Activated CD4-positive, alpha-beta T cell treated with anti-CD3 and anti-CD28 coated beads, Interleukin-2, amount 10 ng/mL, durations not matched to agents 7 days and 5 days (primary cell): ENCODE data around the gene RAP1GAP2. TPM values are rescaled to one million over a fixed set of nuclear protein-coding genes. Genes with fewer than 3 reads are reported as not detected.

Experiments
- CTCF ChIA-PET: fragments of 350-600 bp; sonication (Branson Sonifier 250); formaldehyde crosslinking; loops from one replicate; lab custom pipeline; 2021; ENCODE audit warnings: antibody characterized with exemption; lab: Charles Lee
- POLR2A ChIA-PET: fragments of 350-600 bp; sonication (Branson Sonifier 250); formaldehyde crosslinking; loops from one replicate; lab custom pipeline; 2021; ENCODE audit warnings: antibody characterized with exemption; lab: Charles Lee
- DNase-seq: peaks from one replicate; pipeline ENCODE4 v3.0.0-alpha.2; 2020
- H3K27ac Mint-ChIP-seq: one replicate; pipeline ENCODE4 v1.8.0; 2021; ENCODE audit warnings: mild to moderate bottlenecking, moderate library complexity, mixed read lengths
- H3K27me3 Mint-ChIP-seq: one replicate; pipeline ENCODE4 v1.8.0; 2021; ENCODE audit warnings: mixed read lengths
- H3K36me3 Mint-ChIP-seq: one replicate; pipeline ENCODE4 v1.8.0; 2021; ENCODE audit warnings: low read depth, mixed read lengths
- H3K4me1 Mint-ChIP-seq: one replicate; pipeline ENCODE4 v1.8.0; 2021; ENCODE audit warnings: mixed read lengths
- H3K4me3 Mint-ChIP-seq: one replicate; pipeline ENCODE4 v1.8.0; 2021; ENCODE audit warnings: mild to moderate bottlenecking, moderate library complexity, mixed read lengths
- H3K9me3 Mint-ChIP-seq: one replicate; pipeline ENCODE4 v1.8.0; 2021; ENCODE audit warnings: mixed read lengths
- total RNA-seq, 2 experiments: library from RNA; stranded (reverse); gene quantifications; one replicate each; pipeline ENCODE4 v1.2.3, GENCODE V29; 2021

Gene RAP1GAP2
- total RNA-seq, 2 experiments from 2014 or later = 27.8 to 37.3 TPM

DNA sequence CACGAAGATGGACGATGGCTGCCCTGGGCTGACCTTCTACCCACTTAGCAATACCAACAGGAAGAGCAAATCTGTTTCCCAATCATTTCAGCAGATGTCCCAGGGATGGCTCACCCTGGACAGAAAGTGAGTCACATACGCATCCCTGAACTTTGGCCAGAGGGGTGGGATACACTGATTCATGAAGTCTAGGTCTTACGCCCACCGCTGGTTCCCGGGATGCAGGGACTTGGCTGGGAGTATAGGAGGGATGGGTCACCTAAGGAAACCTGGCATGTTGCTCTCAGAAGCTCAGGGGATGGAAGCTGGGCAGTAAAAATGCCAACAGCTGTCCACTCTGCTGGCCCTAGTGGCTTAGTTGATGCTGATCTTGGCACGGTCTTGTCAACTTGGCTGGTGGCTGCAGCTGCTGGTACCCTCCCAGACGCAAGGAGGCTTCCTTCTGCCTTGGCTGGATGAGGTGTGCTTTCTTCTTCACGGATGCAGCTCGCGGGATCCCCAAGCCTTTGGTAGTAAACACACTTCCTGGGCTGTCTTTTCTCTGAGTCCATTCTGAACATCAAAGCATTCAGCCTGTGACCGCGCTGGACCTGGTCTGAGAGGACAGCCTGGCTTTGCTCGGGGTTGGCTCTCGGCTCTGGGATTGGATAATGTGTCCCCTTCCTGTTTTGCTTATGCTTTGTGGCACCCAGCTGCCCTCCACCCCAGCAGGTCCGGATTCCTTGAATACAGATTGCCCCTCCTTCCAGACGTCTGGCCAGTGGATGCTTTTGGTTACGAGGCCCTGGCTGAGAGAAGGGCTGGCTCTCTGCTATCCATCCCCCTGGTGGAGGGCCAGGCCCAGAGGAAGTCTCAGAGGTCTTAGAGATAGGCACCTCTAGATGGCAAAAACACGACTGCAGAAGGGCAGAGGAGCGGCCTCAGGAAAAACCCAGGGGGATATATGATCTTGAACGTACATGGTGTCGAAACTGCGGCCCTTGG is 71.5 kb downstream of the RAP1GAP2 start:
- DNase-seq = no peak
- POLR2A ChIA-PET = no interaction called here
- Mint-ChIP-seq H3K4me3 (no peak overlapping the region), H3K4me1 (no peaks in the 10 kb centered on the region), H3K9me3 (no peaks in the 10 kb centered on the region), H3K36me3 (no peaks in the 10 kb centered on the region), H3K27me3 (no peaks in the 10 kb centered on the region), H3K27ac (no peak overlapping the region)
- CTCF ChIA-PET = interaction anchor here (1.3 kb wide), 1 partner anchor 30 kb away, joined by 4 read pairs; no protein-coding TSS in a partner anchor

DNA sequence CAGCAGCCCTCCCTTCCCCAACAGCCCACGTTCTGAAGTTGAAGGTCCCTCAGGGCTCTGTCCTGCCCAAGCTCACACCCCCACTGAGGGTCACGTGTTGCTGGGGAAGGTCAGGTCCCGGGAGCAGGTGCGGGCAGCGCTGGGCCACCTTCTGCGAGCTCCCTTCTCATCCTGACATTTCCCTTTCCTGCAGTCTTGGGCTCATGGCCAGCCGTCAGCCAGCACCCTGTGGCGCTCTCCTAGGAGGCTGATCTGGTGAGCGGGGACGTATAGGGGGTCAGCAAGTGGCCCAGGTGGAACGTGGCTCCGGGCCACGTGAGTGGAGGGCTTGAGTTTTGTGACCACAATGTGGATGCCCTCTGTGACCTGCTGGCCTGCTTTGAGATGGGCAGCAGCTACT is 73.4 kb downstream of the RAP1GAP2 start:
- H3K36me3 Mint-ChIP-seq = no peaks in the 10 kb centered on the region
- H3K27me3 Mint-ChIP-seq = no peaks in the 10 kb centered on the region
- CTCF ChIA-PET = no interaction called here
- H3K9me3 Mint-ChIP-seq = no peaks in the 10 kb centered on the region
- H3K4me3 Mint-ChIP-seq = no peak overlapping the region
- H3K4me1 Mint-ChIP-seq = no peaks in the 10 kb centered on the region
- no peak for DNase-seq
- POLR2A ChIA-PET = no interaction called here
- H3K27ac Mint-ChIP-seq = no peak overlapping the region

DNA sequence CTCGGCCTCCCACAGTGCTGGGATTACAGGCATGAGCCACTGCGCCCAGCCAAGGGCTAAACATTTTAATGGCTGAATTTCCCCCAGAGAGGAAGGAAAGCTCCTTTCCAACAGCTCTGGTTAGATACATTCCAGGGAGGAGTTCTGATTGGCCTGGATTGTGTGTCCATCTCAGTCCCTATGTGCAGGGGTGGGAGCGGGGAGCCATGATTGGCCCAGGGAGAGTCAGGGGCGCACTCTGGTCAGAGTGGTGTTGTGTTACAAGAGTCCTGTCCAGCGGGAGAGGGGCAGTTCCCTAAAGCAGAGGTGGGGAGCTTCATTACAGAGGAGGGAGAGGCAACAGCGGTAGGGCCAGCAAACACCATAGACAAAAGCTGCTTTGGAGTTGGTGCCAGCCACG is 75.0 kb downstream of the RAP1GAP2 start:
- ChIA-PET POLR2A (no interaction called here), CTCF (no interaction called here)
- H3K9me3 Mint-ChIP-seq = no peaks in the 10 kb centered on the region
- DNase-seq = no peak
- no peaks in the 10 kb centered on the region for H3K27me3 Mint-ChIP-seq
- H3K27ac Mint-ChIP-seq = no peak overlapping the region
- no peaks in the 10 kb centered on the region for H3K4me1 Mint-ChIP-seq
- no peaks in the 10 kb centered on the region for H3K36me3 Mint-ChIP-seq
- H3K4me3 Mint-ChIP-seq = no peak overlapping the region

DNA sequence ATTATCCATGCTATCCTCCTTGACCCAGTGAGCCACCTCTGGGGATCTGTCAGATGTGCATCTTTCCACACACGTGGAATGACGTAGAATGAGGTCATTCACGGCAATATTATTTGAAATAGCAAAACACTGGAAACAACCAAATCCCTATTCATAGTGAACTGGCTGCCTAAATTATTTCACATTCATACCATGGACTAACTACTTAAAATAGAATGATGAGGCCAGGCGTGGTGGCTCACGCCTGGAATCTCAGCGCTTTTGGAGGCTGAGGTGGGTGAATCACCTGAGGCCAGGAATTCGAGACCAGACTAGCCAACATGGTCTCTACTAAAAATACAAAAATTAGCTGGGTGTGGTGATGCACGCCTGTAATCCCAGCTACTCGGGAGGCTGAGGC is 75.5 kb downstream of the RAP1GAP2 start:
- no peak overlapping the region for H3K4me3 Mint-ChIP-seq
- H3K27me3 Mint-ChIP-seq = no peaks in the 10 kb centered on the region
- no peak overlapping the region for H3K27ac Mint-ChIP-seq
- no peaks in the 10 kb centered on the region for H3K9me3 Mint-ChIP-seq
- DNase-seq = no peak
- H3K36me3 Mint-ChIP-seq = no peaks in the 10 kb centered on the region
- ChIA-PET CTCF (no interaction called here), POLR2A (no interaction called here)
- H3K4me1 Mint-ChIP-seq = no peaks in the 10 kb centered on the region

DNA sequence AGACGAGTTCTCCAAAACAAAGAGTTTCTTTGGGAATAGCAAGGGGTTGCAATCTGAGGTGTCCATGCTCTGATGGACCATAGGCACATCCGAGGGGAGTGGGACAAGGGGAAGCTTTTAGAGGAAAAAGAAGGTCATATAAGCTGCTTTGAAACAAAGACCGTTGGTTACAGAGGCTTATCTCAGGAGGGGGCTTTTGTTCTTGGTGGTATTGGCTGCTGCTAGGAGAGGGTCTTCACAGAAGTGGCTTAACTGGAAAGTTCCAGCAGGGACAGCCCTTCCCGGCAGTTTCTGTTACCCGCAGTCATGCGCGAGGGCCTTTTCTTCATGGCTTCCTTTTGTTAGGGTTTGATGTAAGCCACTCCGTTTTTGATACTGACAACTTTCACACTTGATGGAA is 76.0 kb downstream of the RAP1GAP2 start:
- ChIA-PET CTCF (no interaction called here), POLR2A (no interaction called here)
- Mint-ChIP-seq H3K4me1 (no peaks in the 10 kb centered on the region), H3K27ac (no peak overlapping the region), H3K36me3 (no peaks in the 10 kb centered on the region), H3K9me3 (no peaks in the 10 kb centered on the region), H3K27me3 (no peaks in the 10 kb centered on the region), H3K4me3 (no peak overlapping the region)
- DNase-seq = no peak

DNA sequence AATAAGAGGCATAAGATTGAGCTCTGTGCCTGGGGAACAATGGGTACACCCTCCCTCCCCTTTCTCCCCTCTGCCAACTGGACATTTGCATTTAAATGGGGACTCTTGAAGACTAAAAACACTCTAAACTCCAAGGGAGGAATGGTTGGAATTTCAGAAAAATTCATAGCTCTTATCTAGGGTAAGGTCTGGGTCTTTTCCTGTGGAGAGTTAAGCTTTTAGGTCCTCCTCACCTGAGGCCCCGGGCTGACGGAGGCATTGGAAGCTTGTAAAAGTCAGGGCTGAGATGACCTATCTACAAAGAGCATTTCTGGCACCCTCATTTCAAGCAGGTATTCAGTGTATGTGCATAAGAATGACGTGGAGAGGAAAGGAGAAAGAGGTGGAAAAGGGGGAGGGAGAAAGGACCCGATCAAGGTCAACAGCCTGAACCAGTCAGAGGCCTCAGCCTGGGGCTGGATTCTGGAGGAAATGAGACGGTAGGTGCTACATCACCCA is 78.0 kb downstream of the RAP1GAP2 start:
- Mint-ChIP-seq H3K9me3 (no peaks in the 10 kb centered on the region), H3K27ac (no peak overlapping the region), H3K4me1 (peaks cover 3% of the 10 kb centered on the region), H3K4me3 (no peak overlapping the region), H3K27me3 (no peaks in the 10 kb centered on the region), H3K36me3 (no peaks in the 10 kb centered on the region)
- ChIA-PET CTCF (no interaction called here), POLR2A (no interaction called here)
- DNase-seq = no peak

DNA sequence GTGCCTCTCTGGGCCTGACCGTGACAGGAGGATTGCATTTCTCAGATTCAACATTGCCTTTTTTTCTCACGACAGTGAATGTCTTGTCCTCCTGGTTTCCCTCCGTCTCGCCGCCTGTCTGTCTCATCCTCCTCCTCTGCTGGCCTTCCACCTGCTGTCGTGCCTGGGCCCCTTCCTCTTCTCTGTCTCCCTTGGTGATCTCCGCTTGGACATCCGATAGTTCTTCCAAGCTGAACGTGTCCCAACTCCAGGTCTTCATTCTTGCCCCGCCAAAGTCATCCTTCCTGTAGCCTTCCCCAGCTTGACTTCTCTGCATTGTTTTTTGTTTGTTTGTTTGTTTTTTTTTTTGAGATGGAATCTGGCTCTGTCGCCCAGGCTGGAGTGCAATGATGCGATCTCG is 79.4 kb downstream of the RAP1GAP2 start:
- Mint-ChIP-seq H3K36me3 (no peaks in the 10 kb centered on the region), H3K4me3 (no peak overlapping the region), H3K4me1 (peaks cover 7% of the 10 kb centered on the region), H3K27ac (no peak overlapping the region), H3K9me3 (no peaks in the 10 kb centered on the region), H3K27me3 (no peaks in the 10 kb centered on the region)
- POLR2A ChIA-PET = no interaction called here
- CTCF ChIA-PET = no interaction called here
- no peak for DNase-seq

DNA sequence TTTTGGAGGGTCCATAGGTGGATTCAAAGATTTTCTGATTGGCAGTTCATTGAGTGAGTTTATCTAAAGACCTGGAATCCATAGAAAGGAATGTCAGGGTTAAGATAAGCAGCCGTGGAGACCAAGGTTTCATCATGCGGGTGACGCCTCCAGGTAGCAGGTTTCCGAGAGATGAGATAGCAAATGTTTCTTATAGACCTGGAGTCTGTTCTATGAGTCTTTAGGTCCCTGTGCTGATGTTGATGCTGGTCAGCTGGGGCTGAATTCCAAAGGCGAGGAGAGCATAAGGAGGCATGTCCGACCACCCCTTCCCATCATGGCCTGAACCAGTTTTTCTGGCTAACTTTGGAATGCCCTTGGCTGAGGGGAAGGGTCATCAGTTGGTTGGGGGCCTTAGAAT is 80.2 kb downstream of the RAP1GAP2 start:
- Mint-ChIP-seq H3K4me1 (peaks cover 7% of the 10 kb centered on the region), H3K27me3 (no peaks in the 10 kb centered on the region), H3K4me3 (no peak overlapping the region), H3K9me3 (no peaks in the 10 kb centered on the region), H3K36me3 (no peaks in the 10 kb centered on the region), H3K27ac (no peak overlapping the region)
- DNase-seq = no peak
- POLR2A ChIA-PET = no interaction called here
- CTCF ChIA-PET = no interaction called here

DNA sequence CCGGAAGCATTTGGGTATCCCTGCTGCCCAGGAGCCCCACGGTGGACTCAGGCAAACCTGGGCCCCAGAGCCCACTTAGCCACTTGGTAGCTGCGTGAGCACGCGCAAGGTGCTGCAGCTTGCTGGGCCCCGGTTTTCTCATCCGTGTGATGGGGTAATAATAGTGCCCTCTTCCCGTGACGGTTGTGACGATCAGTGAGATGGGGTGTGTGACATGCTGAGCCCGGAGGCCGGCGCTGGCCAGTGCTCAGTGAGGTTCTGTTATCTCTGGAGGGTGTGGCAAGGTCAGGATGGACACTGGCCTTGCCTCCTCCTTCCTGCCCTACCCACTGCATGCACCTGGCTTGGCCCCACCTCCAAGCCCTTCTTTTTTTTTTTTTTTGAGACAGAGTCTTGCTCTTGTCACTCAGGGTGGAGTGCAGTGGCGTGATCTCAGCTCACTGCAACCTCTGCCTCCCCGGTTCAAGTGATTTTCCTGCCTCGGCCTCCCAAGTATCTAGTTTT is 82.6 kb downstream of the RAP1GAP2 start:
- POLR2A ChIA-PET = no interaction called here
- H3K27ac Mint-ChIP-seq = no peak overlapping the region
- H3K9me3 Mint-ChIP-seq = no peaks in the 10 kb centered on the region
- CTCF ChIA-PET = no interaction called here
- no peak overlapping the region for H3K4me3 Mint-ChIP-seq
- H3K27me3 Mint-ChIP-seq = no peaks in the 10 kb centered on the region
- no peak for DNase-seq
- H3K36me3 Mint-ChIP-seq = no peaks in the 10 kb centered on the region
- peaks cover 7% of the 10 kb centered on the region for H3K4me1 Mint-ChIP-seq

DNA sequence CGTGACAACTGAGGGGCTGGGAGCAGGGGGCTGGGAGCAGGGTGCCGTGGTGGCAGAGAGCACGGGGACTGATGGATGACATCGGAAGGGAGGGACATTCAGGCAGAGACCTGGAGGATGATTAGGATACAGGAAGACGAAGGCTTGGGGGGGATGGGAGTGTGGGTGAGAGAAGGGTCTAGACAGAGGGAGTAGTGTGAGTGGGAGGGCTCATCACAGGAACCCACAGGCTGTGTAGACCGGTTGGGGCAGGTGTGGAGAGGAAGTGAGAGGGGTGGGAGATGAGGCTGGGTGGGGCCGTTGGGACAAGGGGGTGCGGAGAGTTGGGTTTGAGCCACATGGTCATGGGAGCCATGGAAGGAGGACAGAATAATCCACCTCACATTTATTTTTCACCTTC is 83.8 kb downstream of the RAP1GAP2 start:
- no peaks in the 10 kb centered on the region for H3K9me3 Mint-ChIP-seq
- CTCF ChIA-PET = no interaction called here
- POLR2A ChIA-PET = no interaction called here
- DNase-seq = no peak
- no peaks in the 10 kb centered on the region for H3K27me3 Mint-ChIP-seq
- H3K4me1 Mint-ChIP-seq = peaks cover 7% of the 10 kb centered on the region
- H3K27ac Mint-ChIP-seq = no peak overlapping the region
- no peak overlapping the region for H3K4me3 Mint-ChIP-seq
- no peaks in the 10 kb centered on the region for H3K36me3 Mint-ChIP-seq

DNA sequence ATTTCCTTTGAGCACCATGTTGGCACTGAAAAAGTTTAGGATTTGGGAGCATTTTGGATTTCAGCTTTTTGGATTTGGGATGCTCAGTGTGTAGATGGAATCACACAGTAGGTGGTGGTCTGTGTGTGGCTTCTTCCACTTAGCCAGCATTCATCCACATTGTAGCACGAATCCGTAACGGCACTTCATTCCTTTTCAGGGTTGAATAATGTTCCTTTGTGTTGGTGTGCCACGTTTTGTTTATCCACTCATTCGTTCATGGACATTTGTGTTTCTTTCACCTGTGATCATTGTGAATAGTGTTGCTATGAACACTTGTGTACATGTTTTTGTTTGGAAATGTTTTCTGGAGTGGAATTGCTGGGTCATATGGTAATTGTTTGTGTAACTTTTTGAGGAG is 85.1 kb downstream of the RAP1GAP2 start:
- Mint-ChIP-seq H3K4me3 (no peak overlapping the region), H3K27ac (no peak overlapping the region), H3K4me1 (peaks cover 7% of the 10 kb centered on the region), H3K36me3 (no peaks in the 10 kb centered on the region), H3K27me3 (no peaks in the 10 kb centered on the region), H3K9me3 (no peaks in the 10 kb centered on the region)
- DNase-seq = no peak
- CTCF ChIA-PET = interaction anchor here (0.6 kb wide), 1 partner anchor 1626 kb away, joined by 5 read pairs; no protein-coding TSS in a partner anchor
- POLR2A ChIA-PET = no interaction called here

DNA sequence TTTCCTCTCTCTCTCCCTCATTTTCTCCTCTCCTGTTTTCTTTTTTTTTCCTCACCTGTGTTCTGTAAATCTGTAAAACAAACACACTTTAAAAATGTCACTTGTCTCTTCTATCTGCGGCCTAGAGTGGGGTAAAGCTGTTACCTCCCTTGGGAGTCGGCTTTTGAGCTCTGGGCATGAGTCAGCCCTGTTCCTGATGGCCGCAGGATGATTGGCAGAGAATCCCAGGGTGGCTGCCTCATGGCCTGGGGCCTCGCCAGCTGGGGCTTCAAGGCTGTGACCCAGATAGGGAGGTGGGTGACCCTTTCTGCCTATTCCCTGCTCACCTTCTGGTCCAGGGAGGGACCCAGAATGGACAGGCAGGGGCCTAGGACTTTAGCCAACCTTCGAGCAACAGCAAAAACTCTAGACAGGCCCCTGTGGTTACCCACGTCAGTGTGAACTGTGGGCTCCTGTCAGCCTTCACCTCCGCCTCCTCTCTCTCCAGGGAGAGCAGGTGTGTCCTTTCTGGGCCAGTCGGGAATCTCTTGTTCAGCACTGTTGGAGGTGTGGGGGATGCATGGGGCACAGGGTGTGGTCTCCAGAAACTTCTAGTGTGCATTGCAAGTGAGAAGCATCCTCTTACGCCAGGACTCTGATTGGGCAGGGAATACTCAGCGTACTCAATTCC is 87.4 kb downstream of the RAP1GAP2 start:
- CTCF ChIA-PET = no interaction called here
- POLR2A ChIA-PET = no interaction called here
- Mint-ChIP-seq H3K27me3 (no peaks in the 10 kb centered on the region), H3K27ac (no peak overlapping the region), H3K9me3 (no peaks in the 10 kb centered on the region), H3K36me3 (no peaks in the 10 kb centered on the region), H3K4me3 (no peak overlapping the region), H3K4me1 (peaks cover 4% of the 10 kb centered on the region)
- no peak for DNase-seq

DNA sequence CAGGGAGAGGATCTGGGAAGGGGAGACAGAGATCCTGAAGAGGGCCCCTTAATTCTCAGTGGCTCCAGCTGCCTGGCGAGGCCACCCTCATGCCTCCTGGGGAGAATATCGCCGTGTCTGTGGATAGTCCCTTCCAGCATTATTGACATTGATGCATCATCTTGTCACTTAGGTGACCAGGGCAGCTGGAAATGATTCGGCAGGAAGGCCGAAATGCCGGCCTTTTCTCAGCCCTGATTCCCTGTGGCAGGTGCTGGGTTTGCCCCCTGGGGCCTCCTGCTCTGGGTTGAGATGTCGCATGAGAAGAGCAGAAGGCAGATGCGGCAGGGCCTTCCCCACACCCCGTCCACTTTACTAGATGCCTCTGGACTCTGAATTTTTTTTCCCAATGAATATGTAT is 89.5 kb downstream of the RAP1GAP2 start:
- no peak for DNase-seq
- POLR2A ChIA-PET = no interaction called here
- H3K4me1 Mint-ChIP-seq = no peaks in the 10 kb centered on the region
- H3K4me3 Mint-ChIP-seq = no peak overlapping the region
- no peak overlapping the region for H3K27ac Mint-ChIP-seq
- no peaks in the 10 kb centered on the region for H3K27me3 Mint-ChIP-seq
- CTCF ChIA-PET = no interaction called here
- H3K9me3 Mint-ChIP-seq = no peaks in the 10 kb centered on the region
- no peaks in the 10 kb centered on the region for H3K36me3 Mint-ChIP-seq
